GM21381 (cell line): ENCODE results near the gene KANK2.
"Not testable (repeated sequence)": the region's sequence is repeated elsewhere in the genome, so short reads cannot be mapped to it uniquely, and the experiment has no call there.

Experiments
- ATAC-seq: cut with Tn5 transposase; IDR thresholded peaks from one replicate; pipeline ENCODE4 v1.9.1; 2021; ENCODE audit warnings: mild to moderate bottlenecking, moderate library complexity; ENCODE audit not compliant: unreplicated experiment

Gene KANK2

DNA sequence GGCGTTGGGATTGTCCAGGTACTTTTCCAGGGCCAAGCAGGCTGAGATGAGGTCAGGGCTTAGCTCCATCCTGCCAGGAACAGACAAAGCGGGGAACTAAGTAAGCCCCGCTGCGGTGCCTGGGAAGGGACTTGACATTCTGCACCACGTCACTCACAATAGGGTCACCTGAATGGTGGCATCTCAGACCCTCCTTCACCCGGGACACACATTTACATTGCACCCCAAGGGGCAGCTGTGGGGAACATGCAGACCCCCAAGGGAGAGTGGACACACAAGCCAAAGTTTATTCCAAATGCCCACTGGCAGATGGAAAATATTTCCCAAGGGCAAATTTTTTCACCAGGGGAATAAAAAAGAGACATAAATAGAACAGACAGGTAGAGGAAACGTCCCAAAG is 21.4 kb downstream of the KANK2 start:
- no peak for ATAC-seq

DNA sequence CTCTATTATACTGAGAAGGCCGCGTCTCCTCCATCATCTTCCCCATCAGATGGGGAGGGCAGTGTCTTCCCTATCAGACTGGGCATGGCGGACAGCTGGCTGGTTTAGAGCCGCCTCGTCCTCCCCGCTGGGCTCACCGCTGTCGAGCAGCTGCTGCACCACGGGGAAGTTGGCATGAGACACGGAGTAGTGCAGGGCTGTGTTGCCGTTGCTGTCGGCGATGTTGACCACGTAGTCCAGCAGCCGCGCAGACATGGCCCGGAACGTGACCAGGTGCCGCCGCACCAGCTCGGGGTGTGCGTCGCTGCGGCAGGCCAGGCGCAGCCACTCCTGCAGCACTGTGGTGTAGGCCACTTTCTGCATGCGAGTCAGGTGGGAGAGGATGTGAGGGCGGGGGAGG is 23.0 kb downstream of the KANK2 start:
- no peak for ATAC-seq

DNA sequence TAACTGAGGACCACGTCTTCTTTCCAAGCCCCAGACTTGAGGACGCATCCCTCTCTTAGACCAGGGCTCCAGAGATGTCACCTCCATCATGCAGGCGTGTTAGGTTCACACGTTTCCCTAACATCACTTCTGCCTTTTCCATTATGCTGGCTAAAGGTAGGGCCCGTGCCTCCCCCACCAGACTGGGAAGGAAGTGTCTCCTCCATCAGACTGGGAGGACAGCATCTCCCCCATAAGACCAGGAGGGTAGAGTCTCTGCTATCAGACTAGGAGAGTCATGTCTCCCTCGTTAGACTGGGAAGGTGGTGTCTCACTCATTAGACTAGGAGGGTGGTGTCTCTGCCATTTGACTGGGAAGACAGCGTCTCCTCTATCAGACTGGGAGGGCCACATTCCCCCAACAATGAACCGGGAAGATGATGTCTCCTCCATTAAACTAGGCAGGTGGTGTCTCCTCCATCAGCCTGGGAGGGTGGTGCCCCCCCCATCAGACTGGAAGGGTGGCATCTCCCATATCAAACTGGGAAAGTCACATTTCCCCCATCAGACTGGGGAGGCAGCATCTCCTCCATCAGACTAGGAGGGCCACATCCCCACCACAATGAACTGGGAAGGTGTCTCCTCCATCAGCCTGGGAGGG is 23.7 kb downstream of the KANK2 start:
- ATAC-seq = no peak

DNA sequence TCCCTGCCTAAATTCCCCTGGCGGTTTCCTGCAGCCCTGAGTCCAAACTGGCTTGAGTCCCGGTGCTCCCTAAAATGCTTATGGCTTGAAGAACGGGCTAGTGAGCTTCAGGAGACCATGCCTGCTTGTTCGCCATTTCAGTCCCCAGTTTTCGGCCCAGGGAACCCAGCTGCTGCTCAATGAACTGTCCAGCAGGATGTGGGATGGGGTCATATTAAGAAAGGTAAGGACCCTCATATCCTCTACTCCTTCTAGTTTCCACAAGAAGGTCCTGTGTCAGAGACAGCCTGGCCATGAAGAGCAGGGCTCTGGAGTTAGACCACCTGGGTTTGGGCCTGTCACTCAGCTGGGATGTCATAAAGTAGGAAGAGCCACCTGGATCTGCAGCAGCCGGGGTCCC is 24.8 kb downstream of the KANK2 start:
- ATAC-seq = no peak

DNA sequence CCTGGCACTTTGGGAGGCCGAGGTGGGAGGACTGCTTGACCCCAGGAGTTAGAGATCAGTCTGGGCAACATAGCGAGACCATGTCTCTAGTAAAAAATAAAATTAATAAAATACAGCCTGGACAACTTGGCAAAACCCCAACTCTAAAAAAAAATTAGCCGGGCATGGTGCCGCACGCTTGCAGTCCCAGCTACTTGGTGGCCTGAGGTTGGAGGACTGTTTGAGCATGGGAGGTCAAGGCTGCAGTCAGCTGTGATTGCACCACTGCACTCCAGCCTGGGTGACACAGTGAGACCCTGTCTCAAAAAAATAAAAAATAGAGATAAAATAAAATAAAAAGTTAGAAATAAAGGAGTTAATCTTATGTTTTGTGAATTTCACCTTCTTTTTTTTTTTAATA is 26.2 kb downstream of the KANK2 start:
- ATAC-seq = no peak

DNA sequence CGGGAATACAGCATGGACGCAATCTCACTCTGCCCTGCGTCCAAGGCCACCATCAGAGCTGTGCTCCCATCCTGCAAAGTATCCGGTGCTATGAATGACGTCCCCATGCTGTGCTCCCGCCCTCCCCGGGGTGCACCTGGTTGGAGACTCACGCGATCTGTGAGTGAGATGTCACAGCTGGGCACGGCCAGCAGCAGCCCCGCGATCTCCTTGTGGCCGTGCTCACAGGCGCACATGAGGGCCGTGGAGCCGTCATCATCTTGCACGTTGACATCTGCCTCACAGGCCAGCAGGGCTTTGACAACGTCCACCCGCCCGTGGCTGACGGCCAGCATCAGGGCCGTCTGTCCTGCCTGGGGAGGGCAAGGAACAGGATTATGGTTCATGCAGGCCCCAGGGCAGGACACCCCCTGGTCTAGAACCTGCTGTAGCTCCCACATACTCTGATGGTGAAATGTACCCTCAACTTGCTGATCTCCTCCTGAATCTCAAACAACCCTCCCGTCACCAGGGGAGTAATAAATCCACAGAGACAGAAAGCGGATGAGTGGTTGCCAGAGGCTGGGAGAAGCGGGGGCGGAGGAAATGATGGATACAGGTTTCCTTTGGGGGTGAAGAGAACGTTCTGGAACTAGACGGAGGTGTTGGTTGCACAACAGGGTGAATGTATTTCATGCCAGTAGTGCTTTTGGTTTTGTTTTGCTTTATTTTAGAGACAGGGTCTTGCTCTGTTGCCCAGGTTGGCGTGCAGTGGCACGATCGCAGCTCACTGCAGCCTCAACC is 27.3 kb downstream of the KANK2 start:
- no peak for ATAC-seq

DNA sequence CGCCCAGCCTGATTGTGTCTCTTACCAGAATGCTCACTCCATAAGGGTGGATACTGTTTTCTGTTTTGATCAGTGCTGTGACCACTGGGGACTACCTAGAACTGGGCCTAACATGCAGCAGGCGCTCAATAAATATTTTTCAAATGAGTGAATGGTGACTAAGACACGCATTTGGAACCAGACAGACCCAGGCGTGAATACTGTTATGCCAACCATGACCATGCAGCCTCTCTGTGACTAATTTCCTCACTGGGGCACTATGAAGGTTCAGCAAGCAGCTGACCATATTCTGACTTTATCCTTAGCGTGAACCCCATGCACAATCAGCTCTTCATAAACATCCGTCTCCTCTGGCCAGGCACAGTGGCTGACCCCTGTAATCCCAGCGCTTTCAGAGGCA is 28.8 kb downstream of the KANK2 start:
- no peak for ATAC-seq

DNA sequence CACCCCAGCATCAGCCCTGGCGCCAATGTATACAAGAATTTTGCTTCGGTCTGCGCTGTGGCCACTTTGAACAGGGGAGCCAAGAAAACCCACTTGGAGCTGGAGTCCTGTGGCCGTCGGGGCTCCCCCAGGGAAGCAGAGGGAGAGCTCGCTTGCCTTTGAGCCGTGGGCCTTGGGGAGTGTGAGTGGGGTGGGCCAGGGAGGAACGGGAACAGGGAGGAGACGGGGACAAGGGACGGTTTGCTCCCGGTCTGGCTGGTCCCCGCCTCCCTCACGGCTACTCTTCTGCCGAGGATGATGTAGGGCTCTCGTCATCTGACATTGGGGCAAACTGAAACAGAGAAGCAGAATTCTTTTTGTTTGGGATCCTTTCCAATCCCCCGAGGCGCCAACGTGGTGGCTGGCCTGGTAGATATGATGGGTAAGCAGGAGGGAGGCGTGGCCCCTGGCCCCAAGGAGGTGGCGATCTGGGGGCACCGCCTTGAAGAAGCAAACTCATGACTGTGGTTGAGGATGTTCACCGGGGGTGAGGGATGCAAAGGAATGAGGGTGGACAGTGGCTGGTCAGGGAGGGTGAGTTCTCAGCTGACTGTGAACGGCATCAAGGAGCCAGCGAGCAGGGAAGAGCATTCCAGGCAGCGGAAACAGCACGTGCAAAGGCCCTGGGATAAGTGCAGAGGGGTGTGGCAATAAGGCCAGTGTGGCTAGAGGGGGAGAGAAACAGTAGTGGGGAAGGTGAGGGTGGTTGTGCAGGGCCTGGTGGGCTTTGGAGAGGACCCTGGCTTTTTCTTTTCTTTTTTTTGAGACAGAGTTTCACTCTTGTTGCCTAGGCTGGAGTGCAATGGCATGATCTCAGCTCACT is 30.8 kb downstream of the KANK2 start:
- no peak for ATAC-seq

DNA sequence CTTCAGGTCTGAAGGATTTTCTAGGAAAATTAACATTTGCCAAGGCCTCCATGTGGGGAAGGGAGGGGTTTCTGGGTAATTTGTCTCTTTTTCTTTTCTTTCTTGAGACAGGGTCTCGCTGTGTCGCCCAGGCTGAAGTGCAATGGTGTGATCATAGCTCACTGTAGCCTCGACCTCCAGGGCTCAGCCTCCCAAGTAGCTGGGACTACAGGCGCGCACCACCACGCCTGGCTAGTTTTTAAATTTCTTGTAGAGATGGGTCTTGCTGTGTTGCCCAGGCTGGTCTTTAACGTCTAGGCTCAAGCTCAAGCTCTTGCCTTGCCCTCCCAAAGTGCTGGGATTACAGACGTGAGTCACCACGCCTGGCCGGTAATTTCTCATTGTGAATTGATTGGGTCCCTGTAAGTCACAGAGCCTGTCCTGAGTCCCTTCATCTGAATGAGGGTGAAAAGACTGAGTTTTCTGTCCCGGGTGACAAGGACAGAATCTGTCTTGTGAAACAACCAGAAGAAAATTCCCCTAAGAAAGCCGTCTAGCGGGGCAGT is 31.8 kb downstream of the KANK2 start:
- ATAC-seq = no peak

DNA sequence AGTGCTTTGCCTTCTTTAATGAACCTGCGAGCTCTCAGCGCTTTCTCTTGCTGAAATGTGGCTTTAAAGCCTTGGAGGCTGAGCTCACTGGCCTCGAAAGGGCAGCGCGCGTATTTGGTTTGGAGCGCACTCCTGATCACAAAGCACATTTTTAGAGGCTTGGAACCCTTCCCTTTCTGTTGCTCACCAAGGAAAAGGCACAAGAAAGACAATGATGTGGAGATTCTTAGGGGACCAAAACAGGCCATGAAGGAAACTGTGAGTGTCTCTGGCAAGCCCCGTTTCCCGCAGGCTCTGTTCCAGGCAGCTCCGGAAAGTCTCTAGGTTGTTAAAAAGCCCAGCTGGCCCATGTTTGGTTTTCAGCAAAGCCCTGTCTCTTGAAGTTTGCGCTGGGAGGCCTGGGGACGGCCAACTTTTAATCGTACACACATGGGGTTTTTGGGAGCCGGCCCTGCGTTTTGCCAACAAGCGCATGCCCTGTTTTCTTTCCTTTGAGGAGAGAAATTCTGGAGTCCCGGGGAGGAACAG is 32.4 kb downstream of the KANK2 start:
- ATAC-seq = no peak

DNA sequence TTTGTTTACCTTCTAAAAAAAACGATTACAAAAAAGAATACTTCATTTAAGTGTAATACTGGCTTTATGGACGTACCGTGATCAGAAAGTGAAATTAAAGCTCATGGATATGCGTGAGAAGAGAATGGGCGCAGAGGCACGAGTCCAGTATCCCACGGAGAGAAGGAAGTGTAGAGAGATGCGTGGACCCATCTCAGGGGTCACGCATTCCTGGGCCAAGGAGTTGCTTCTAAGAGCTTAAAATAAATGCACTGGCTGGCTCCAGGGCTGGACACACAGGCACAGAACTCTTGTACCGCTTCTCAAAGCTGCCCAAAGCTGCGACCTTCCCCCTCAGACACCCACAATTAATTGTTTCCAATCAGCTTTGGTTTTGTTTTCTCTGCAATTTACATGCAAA is 33.0 kb downstream of the KANK2 start:
- ATAC-seq = no peak

DNA sequence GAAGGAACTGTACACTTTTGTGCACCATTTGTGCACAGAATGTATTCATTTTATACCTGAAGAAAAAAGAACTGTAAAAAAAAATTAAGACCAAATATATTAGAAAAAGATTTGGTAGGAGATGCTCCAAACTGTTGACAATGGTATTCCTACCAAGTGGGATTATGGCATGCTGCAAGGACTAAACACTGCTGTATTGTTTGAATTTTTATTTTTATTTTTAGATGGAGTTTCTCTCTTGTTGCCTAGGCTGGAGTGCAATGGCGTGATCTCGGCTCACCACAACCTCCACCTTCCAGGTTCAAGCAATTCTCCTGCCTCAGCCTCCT is 36.9 kb downstream of the KANK2 start:
- ATAC-seq = not testable (repeated sequence)

DNA sequence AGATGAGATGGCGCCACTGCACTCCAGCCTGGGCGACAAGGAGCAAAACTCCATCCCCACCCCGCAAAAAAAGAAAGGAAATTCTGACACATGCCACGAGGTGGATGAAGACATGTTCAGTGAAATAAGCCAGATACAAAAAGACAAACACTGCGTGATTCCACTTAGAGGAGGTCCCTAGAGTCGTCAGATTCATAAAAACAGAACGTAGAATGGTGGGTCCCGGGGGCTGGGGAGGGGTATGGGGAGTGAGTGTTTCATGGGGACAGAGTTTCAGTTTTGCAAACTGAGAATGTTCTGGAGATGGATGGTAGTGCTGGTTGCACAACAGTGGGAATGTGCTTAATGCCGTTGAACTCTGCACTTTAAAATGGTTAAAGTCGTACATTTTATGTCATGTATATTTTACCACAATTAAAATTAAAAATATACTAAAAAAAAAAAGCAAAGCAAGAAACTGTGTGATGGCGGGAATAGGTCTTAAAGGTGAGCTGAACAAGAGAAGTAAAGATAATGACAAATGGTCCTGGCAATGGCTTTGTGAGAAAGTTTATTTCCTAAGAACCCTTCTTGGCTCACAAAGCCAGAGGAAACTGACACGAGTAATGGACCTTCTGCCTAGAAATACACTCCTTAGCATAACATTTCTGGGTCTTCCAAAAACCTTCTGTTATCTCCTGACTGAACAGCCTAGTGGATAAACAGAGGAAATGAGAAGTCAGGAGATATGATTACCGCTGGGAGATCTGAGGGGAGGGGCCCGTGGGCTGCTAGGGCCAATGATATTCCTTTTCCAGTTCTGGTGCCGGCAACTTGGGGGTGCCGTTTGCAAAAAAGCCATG is 37.5 kb downstream of the KANK2 start:
- no peak for ATAC-seq

DNA sequence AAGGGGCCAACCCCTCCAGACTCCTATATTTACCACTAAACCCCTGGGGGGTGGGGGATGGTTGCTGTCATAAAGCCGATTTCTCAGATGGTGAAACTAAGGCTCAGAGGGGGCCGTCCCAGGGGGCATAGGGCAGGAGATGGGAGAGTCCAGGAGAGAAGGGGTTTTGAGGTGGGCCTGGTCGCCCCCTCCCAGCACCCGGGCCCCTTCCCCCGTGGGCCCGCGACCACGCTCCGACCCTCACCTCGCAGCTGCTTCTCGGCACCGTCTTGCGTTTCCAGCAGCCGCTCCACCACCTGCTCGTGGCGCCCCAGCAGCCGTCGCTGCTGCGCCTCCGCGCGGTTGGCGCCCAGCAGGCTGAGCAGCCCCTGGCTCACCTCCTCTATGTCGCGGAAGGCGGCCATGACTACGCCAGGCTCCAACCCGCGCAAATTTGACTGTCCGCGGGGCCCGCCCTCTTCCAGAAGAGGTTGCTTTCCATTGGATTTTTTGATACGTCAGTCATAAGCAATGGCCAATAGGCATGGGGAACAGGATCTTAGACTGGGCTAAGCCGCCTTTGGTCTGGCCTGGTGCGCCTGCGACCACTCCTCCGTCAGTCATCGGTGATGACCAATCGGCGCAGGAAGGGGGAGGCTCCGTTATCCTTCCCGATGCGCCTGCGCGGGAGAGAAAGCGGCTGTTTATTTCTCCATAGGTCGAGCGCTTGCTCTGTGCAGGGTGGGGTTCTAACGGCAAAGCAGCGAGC is 41.8 kb downstream of the KANK2 start, which contains the start of gene SPC24:
SPC24 (minus strand) TSS at position 410 of the 748 bp plus-strand sequence; CDS start at position 404, 6 bp downstream.
- peak; percentile 96 for ATAC-seq

DNA sequence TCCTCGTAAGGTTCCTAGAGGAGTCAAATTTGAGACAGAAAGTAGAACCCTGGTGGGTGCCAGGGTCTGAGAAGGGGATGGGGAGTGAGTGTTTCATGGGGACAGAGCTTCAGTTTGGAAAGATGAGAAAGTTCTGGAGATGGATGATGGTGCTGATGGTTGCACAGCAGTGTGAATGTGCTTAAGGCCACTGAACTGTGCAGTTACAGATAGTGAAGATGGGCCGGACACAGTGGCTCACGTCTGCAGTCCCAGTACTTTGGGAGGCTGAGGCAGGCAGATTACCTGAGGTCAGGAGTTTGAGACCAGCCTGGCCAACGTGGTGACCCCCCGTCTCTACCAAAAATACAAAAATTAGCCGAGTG is 42.7 kb downstream of the KANK2 start:
- ATAC-seq = no peak

DNA sequence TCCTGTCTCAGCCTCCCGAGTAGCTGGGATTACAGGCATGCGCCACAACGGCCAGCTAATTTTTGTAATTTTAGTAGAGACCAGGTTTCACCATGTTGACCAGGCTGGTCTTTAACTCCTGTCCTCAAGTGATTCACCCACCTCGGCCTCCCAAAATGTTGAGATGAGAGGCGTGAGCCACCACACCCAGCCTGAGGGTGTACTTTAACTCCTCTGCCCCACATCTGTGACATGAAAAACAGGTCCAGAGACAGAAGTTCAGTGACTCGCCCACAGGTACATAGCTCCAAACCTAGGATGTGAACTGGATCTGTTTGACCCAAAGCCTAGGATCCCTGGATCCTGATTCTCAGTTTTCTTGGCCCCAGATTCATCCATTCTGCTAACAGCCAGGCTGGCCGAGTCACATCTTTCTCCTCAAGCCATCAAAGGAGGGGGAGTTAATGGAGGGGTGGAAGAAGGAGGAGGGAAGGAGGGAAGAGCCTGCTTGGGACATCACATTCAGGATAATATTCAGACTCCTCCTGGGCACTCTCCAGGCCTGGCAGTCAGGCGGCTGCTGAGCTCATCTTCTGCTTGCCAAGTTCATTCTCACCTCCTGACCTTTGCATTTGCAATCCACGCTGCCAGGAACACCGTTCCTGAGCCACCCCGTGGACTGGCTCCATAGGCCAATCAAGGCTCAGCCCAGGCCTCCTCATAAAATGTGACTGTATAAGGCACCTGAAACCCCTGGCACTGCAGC is 44.9 kb downstream of the KANK2 start:
- no peak for ATAC-seq

DNA sequence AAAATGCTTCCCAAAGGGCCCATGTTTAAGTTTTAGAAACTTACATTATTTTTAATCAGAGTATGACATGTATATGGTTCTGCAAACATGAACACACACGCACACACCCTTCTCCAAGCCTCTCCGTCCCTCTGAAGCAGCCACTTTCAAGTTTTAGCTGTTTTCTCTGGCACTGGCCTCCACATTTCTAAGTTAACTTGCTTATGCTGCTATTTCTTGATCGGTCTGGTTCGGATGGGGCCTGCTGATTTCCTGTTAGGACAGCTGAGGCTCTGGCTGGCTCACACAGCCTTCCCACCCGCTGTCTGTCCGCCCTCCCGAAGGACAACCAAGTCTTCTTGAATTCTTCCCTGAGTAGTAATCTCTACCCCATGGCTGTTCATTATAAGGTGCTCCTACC is 46.2 kb downstream of the KANK2 start:
- ATAC-seq = no peak

DNA sequence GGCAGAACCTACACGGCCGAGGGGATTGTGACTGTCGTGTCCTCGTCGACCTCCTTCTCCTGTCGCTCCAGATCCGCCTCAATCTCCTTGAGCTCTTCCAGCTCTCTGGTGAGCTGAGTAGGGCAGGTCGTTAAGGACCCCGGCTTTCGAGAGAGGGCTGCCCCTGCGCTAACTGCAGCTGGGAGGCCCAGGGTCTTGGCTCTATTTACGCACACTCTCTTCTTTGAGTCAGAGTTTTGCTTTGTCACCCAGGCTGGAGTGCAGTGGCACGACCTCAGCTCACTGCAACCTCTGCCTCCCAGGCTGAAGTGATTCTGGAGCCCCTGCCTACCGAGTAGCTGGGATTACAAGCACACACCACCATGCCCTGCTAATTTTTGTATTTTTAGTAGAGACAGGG is 49.3 kb downstream of the KANK2 start:
- ATAC-seq = no peak

DNA sequence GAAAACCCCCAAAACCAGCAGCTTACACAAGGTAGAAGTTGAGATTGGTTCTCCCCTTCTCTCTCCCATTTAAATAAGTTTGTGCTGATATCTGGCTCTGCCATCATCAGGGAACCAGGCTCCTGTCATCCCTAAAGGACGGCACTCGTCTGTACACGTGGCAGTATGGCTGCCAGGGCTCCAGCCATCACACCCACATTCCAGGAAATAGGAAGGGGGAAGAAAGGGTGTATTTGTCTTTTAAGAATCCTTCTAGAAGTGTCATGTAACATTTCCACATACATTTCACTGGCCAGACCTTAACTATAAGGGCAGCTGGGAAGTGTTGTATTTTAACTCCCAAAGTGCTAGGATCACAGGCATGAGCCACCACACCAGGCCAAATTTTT is 51.8 kb downstream of the KANK2 start:
- ATAC-seq = no peak
